Gastroesophageal sphincter (tissue), 4 donors: ENCODE results near the gene WDR35. TPM values are rescaled to one million over a fixed set of nuclear protein-coding genes. Genes with fewer than 3 reads are reported as not detected.

Source experiments
- ATAC-seq: fragments of 150-250 bp; one replicate; pipeline ENCODE4 v1.9.1; 2016; ENCODE audit warnings: mild to moderate bottlenecking, moderate library complexity
- H3K27ac ChIP-seq, 4 donors: fragments of 200-600 bp; sonication (generic) in 3 of 4; 1 replicate in 3 of 4; 2 replicates in 1 of 4; pipeline ENCODE4 v1.5.1; 2016 to 2019
- H3K27me3 ChIP-seq: fragments of 200-600 bp; sonication (generic); one replicate; pipeline ENCODE4 v1.5.1; 2019
- H3K36me3 ChIP-seq, 2 donors: fragments of 200-600 bp; sonication (generic); one replicate each; pipeline ENCODE4 v1.5.1; 2019; ENCODE audit warnings: control low read depth in 1 of 2
- H3K4me1 ChIP-seq, 3 donors: fragments of 200-600 bp; sonication (generic); 1 replicate in 2 of 3; 2 replicates in 1 of 3; pipeline ENCODE4 v1.5.1; 2016 to 2019; ENCODE audit warnings: control low read depth in 2 of 3
- H3K4me3 ChIP-seq, 2 donors: fragments of 200-600 bp; sonication (generic); one replicate each; pipeline ENCODE4 v1.5.1; 2019; ENCODE audit warnings: mild to moderate bottlenecking in 1 of 2, moderate library complexity in 1 of 2
- H3K9me3 ChIP-seq, 3 donors: fragments of 200-600 bp; sonication (generic); one replicate each; pipeline ENCODE4 v1.5.1; 2017 to 2019; ENCODE audit warnings: control low read depth in 2 of 3
- EP300 ChIP-seq: sonication (generic); formaldehyde crosslinking; IDR thresholded peaks from one replicate; pipeline ENCODE4 v1.6.1; 2017; ENCODE audit warnings: antibody characterized with exemption, mild to moderate bottlenecking
- POLR2A ChIP-seq, 2 donors: fragments of 450-650 bp; IDR thresholded peaks; one replicate each; pipeline ENCODE4 v1.6.1; 2017; ENCODE audit warnings: antibody characterized with exemption in 2 of 2, mild to moderate bottlenecking in 2 of 2, moderate library complexity in 1 of 2
- POLR2AphosphoS5 ChIP-seq: sonication (generic); formaldehyde crosslinking; IDR thresholded peaks from one replicate; pipeline ENCODE4 v1.6.1; 2017; ENCODE audit warnings: antibody characterized with exemption
- WGBS, 2 donors: methylation state at CpG; one replicate each; pipeline ENCODE4 v1.1.5; 2018; ENCODE audit warnings: low coverage in 1 of 2; 5-methylcytosine and 5-hydroxymethylcytosine counted together
- total RNA-seq, 4 donors: library from RNA; depleted of rRNA; stranded (reverse); fragments of >200 nt; gene quantifications; one replicate each; pipeline ENCODE4 v1.1.0, GENCODE V29; 2016
- TF ChIP-seq, protein P1 (sequence below), 4 experiments: fragments of 200-600 bp in 2 of 4; fragments of 450-650 bp in 2 of 4; sonication (generic) in 1 of 4; IDR thresholded peaks; one replicate each; pipeline ENCODE4 v1.5.1; 2017 to 2019; ENCODE audit warnings: antibody characterized with exemption in 4 of 4, mild to moderate bottlenecking in 2 of 4, moderate library complexity in 2 of 4

WDR35 gene
- total RNA-seq, 4 donors from 2014 or later, result 10.1 to 22.2 (median 17.7) TPM

DNA sequence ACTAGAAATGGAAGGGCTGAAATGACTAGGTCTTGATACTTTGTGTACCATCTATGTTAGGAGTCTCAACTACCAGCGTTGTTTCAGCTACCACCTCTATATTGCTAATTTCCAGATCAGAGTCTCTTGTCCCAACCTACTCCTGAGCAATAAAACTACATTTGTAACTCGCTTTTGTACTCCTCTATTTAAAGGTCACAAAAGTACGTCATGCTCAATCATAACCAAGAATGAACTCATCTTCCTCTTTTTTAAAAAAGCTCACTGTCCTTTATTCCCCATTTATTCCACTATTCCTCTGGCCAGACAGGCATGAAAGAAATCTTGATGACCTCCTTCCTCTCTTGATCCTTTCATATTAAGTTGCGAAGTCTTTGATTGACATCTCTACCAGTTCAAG is 33.8 kb upstream of the WDR35 start:
- no peak overlapping the region for H3K27ac ChIP-seq
- H3K36me3 ChIP-seq, result peaks cover 0 to 13% of the 10 kb centered on the region in 2 donors
- 90 to 93% methylated on average over 1 to 4 of the region's 4 CpGs for WGBS, 2 donors
- H3K9me3 ChIP-seq, result peaks cover 0 to 17% (median 0%) of the 10 kb centered on the region in 3 donors
- no peaks in the 10 kb centered on the region for H3K27me3 ChIP-seq
- no peak for ATAC-seq
- H3K4me3 ChIP-seq, result no peak overlapping the region
- H3K4me1 ChIP-seq, result peaks cover 0 to 15% (median 0%) of the 10 kb centered on the region in 3 donors
- TF ChIP-seq POLR2AphosphoS5 (no peak), EP300 (no peak), POLR2A (IDR thresholded peaks at IDR 0.05) (no peak)
- TF ChIP-seq, protein P1, sequence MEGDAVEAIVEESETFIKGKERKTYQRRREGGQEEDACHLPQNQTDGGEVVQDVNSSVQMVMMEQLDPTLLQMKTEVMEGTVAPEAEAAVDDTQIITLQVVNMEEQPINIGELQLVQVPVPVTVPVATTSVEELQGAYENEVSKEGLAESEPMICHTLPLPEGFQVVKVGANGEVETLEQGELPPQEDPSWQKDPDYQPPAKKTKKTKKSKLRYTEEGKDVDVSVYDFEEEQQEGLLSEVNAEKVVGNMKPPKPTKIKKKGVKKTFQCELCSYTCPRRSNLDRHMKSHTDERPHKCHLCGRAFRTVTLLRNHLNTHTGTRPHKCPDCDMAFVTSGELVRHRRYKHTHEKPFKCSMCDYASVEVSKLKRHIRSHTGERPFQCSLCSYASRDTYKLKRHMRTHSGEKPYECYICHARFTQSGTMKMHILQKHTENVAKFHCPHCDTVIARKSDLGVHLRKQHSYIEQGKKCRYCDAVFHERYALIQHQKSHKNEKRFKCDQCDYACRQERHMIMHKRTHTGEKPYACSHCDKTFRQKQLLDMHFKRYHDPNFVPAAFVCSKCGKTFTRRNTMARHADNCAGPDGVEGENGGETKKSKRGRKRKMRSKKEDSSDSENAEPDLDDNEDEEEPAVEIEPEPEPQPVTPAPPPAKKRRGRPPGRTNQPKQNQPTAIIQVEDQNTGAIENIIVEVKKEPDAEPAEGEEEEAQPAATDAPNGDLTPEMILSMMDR (IDR thresholded peaks at IDR 0.05), result no peak

DNA sequence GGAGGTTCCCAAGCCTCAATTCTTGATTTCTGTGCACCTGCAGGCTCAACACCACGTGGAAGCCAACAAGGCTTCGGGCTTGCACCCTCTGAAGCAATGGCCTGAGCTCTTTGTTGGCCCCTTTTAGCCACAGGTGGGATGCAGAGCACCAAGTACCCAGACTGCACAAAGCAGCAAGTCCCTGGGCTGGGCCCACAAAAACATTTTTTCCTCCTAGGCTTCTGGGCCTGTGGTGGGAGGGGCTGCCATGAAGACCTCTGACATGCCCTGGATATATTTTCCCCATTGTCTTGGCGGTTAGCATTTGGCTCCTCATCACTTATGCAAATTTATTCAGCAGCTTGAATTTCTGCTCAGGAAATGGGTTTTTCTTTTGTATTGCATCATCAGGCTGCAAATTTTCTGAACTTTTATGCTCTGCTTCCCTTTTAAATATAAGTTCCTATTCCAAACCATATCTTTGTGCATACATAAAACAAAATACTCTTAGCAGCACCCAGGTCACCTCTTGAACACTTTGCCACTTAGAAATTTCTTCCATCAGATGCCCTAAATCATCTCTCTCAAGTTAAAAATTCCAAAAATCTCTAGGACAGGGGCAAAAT is 31.6 kb upstream of the WDR35 start:
- peaks cover 0 to 7% (median 0%) of the 10 kb centered on the region in 3 donors for H3K9me3 ChIP-seq
- no peak for ATAC-seq
- no peak overlapping the region for H3K4me3 ChIP-seq
- H3K27me3 ChIP-seq, result no peaks in the 10 kb centered on the region
- no peaks in the 10 kb centered on the region for H3K36me3 ChIP-seq
- H3K27ac ChIP-seq, result no peak overlapping the region
- TF ChIP-seq POLR2AphosphoS5 (no peak), POLR2A (IDR thresholded peaks at IDR 0.05) (no peak), EP300 (no peak)
- TF ChIP-seq, protein P1 (IDR thresholded peaks at IDR 0.05), result no peak
- 40 to 100% methylated on average over 1 of the region's 3 CpGs for WGBS, 2 donors
- H3K4me1 ChIP-seq, result no peaks in the 10 kb centered on the region

DNA sequence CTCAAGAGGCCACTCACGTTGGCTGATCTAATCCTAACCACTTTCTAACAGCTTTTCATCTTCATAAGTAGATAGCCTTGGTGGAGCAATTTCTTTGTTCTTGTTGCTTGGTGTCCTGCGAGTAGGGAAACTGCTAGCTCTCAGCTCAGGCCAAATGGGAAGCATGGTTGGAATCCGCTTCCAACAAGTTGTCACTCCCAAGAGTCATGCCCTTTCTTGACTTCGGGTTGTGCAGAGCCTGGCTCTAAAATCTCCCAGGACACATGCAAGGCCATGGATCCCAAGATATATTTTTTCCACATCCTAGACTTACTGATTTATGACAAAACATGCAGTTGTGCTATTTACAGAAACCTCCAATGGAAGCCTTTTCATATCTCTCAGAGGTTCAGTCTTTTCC is 29.8 kb upstream of the WDR35 start:
- ATAC-seq, result no peak
- H3K4me1 ChIP-seq, result no peaks in the 10 kb centered on the region
- TF ChIP-seq, protein P1 (IDR thresholded peaks at IDR 0.05), result no peak
- TF ChIP-seq EP300 (no peak), POLR2A (IDR thresholded peaks at IDR 0.05) (no peak), POLR2AphosphoS5 (no peak)
- H3K27me3 ChIP-seq, result no peaks in the 10 kb centered on the region
- peaks cover 0 to 7% (median 0%) of the 10 kb centered on the region in 3 donors for H3K9me3 ChIP-seq
- no peak overlapping the region for H3K27ac ChIP-seq
- no peaks in the 10 kb centered on the region for H3K36me3 ChIP-seq
- H3K4me3 ChIP-seq, result no peak overlapping the region
- WGBS, 2 donors, result 85 to 100% methylated on average over 4 of the region's 4 CpGs

DNA sequence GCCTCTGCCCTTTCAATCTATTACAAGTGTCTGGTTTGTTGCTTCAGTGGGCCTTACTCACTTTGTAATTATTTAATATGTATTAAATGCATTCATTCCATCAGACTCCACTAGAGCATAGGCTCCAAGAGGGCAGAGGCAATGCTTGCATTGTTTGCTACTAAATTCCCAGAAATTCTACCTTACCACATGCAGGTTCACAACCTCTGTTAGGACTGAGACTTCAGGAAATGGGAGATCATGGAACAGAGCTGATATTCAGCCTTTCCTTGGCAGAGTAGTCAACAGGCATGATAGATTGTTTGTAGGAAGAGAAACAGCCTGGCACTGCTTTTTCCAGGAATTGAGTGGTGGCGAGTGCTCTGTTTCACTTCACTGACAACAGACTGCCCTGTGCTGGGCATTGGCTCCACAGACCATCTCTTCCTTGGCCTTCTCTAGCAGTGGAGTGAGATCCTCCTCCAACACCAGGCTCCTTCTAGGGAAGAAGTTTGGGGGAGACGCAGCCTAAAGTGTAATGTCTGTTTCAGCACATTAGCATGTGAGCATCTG is 28.8 kb upstream of the WDR35 start:
- H3K4me1 ChIP-seq, result no peaks in the 10 kb centered on the region
- peaks cover 0 to 7% (median 0%) of the 10 kb centered on the region in 3 donors for H3K9me3 ChIP-seq
- 88 to 92% methylated on average over 1 to 2 of the region's 2 CpGs for WGBS, 2 donors
- no peaks in the 10 kb centered on the region for H3K36me3 ChIP-seq
- H3K27me3 ChIP-seq, result no peaks in the 10 kb centered on the region
- ATAC-seq, result no peak
- H3K27ac ChIP-seq, result no peak overlapping the region
- H3K4me3 ChIP-seq, result no peak overlapping the region
- no peak for TF ChIP-seq EP300
- no peak for TF ChIP-seq POLR2AphosphoS5
- TF ChIP-seq, protein P1 (IDR thresholded peaks at IDR 0.05), result no peak
- TF ChIP-seq POLR2A (IDR thresholded peaks at IDR 0.05), result no peak

DNA sequence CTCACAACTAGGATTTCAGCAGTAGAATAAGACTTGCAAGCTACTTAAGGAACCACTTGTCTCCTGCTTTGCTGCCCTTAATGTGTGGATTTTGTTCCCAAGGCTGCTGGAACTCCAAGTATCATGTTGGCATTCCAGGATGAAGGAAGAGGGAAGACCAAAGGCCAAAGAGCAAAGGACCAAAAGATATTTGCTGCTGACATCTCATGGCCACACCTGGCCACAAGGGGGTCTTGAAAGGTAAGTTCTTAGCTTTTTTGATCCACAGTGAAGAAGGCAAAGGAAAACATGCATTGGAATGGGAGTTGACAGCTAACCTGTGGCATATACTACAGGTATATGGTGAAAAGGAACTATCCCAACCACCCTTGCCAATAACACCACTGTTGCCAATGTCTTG is 26.4 kb upstream of the WDR35 start:
- Histone ChIP-seq H3K4me3 (no peak overlapping the region), H3K9me3 (peaks cover 0 to 3% (median 0%) of the 10 kb centered on the region in 3 donors), H3K27ac (no peak overlapping the region), H3K27me3 (no peaks in the 10 kb centered on the region), H3K36me3 (no peaks in the 10 kb centered on the region), H3K4me1 (peaks cover 0 to 20% (median 6%) of the 10 kb centered on the region in 3 donors)
- ATAC-seq, result no peak
- TF ChIP-seq, protein P1 (IDR thresholded peaks at IDR 0.05), result no peak
- no peak for TF ChIP-seq POLR2AphosphoS5
- no peak for TF ChIP-seq POLR2A (IDR thresholded peaks at IDR 0.05)
- TF ChIP-seq EP300, result no peak
